Fibroblast of skin of left biceps (primary cell): ENCODE data around the gene GRIN2A.

Experiments
- DNase-seq, 2 experiments: peaks; one replicate each; pipeline ENCODE4 v3.0.0-alpha.2; 2013; ENCODE audit warnings: low read depth in 2 of 2

GRIN2A gene

DNA sequence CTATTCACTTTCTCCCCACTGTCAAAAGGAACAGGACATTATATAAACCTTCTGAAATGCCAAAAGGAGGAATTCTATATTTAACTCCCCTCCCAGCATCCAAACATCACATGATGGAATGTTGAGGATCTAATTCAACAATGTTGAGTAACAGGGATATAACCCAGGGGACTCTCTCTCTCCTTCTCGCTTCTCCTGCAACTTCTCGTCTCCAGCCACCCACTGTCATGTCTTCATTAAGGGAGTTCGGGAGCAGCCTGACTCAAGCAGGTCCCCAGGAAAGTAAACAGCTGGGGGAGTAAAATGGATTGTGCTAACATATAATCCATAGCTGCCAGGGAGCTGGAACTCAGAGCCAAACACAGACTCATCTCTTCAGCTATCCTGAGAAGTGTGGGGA lies 51.7 kb downstream of the GRIN2A start:
- DNase-seq = no peak

DNA sequence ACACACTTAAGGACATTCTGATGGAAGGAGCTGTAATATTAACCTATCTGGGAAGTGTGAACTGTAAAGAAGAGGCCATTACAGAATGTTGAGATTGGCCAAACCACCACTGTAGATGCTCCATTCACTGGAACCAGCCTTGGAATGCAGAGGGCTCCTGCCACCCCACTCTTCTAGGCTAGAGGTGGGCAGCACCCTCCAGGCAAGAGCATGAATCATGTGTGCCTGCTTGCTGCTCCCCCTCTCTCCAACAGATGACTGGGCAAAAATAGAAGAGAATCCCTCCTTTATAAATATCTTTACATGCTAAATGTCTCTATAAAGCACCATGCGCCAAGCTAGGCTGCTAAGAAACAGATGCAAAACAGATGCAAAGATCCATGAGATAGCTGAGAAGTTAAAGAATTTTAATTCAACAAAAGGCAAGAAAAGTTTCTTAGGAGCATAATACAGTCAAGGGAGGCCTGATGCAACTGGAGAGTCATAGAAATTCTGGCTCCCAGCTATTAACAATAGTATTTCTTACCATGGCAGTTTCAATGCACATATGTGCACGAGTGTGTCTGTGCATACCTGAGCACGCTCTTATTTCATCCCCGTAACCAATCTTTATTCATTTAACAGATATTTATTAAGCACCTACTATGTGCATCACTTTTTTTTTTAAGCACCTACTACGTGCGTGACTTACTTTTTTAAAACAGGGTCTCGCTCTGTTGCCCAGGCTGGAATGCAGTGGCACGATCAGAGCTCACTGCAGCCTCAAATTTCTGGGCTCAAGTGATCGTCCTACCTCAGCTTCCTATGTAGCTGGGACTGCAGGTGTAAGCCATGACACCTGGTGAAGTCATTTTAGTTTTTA lies 53.6 kb downstream of the GRIN2A start:
- peak; percentile 40 to 54 for DNase-seq

DNA sequence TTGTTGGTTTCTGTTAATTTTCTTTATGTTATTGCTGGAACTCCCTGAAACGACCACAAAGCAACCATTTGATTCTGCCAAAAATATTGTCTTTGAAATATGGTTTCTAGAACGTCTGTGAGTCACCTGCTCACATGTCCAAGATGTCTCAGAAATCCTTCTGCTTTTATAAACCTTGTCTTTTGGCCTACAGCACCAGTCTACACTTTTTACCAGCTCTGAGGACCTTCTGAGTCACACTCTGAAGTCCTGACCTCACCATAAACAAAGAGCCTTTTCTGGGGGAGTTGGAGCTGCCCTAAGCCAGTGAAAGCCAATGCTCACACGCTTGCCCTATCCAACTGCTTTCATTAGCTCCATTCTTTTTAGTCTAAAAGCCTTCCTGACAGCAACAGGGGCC lies 55.5 kb downstream of the GRIN2A start:
- peak in 1 of 2 experiments; percentile 47 for DNase-seq

DNA sequence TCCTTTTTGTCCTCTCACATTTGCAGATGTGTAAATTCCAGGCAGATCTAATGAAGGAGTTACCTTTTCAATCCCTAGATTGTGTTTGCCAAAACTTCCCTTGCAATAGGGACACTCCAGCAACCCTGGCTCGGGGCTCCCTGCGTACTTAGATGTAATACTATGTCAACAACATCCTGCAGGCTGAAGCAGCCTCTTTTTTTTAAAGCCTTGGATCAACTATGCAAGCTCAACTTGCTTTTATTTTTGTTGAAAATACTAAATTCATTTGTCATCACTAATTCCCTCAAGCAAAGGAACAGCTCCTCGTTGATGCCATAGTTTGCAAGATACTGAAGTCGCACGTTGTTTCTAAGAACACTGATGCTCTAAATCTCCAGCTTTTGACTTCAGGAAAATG lies 59.1 kb downstream of the GRIN2A start:
- DNase-seq = no peak

DNA sequence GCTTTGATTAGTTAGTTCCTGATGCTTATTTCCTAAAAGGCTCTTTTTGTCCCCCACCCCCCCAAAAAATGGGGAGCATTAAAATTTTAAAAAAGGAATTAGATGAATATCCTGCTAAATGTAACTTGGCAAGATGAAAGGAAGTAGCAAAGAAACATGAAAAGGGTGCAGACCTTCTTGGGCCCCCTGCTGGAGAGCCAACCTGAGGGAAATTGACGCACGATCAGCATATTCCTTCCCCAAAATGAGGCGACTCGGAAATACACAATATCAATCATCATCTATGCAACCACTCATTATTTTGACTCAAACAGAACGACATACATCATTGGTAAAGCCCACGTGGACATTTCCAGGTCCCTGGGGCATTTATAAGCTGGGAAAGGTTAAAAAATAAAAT lies 59.7 kb downstream of the GRIN2A start:
- DNase-seq = no peak

DNA sequence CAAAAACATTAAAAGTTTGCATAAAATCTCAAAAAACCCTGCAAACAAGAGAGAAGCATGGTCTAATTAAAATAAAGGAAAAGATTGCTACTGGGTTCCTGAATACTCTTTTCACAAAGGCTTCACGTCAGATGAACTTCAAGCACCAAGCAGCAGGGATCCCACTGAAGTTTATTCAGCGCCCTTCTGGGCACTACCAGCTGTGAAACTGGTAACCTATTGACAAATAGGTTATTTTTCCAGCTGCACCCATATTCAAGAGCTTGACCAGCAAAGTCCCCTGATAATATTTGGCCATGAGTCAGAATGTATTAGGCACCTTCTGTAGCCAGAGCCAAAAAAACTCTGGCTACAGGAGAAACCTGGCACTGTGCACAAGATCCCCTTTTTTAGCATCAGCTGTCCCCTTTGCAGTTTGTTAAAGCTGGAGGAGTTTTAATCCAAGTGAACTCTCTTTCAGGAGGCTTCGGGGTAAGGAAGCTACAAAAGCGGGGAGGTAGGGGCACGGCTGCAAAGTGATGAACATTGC lies 60.3 kb downstream of the GRIN2A start:
- no peak for DNase-seq

DNA sequence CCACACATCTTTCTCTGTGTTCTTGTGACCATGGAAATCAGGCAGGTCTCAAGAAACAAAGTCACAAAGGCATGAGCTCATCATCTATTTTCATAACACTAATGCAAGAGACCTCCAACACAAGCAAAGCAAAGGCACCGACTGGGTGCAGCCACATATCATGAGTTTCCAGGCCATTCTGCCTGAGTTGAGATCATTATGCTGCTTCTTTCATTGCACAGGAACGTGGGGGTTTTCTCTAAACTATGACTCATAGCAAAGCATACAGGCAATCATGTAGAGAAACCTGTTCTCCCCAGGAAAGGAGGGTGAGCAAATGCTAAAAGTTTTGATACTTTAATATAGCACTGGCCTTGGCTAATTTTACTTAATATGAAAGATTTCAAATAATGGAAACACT lies 60.7 kb downstream of the GRIN2A start:
- peak in 1 of 2 experiments; percentile 43 for DNase-seq

DNA sequence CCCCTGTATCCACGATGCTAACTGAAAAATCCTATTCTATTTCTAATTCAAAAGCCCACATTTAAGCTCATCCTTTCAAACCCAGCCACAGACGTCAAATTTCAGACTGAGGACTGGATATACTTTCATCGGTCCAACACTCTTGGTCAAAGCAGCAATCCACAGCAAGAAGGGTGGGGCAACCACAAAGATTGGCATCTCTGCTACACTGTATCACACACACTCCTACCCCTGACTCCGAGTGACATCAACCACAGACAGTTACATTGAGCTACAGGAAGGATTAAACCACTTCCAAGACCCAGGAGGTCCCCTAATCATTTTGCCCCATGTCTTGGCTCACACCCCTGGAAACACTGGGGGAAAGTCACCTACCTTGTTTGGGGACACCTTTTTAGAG lies 61.3 kb downstream of the GRIN2A start:
- DNase-seq = no peak

DNA sequence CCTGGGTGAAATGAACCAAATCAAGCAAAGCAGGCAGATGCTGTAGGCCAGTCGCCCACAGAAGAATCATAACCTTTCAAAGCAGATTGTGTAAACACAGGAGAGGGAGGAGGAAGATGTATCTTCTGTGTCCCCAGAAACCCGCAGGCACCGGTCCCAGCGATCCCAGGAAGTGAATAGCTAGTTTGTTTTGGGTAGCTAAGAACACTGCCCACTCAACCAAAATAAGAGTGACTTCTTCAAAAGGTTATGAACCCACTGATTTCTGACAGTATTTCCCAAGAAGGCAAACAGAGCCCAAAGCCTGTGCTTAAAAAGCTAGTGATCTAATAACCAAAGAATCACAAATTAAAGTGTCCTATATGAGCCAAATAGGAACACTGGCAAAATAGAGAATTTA lies 67.8 kb downstream of the GRIN2A start:
- no peak for DNase-seq

DNA sequence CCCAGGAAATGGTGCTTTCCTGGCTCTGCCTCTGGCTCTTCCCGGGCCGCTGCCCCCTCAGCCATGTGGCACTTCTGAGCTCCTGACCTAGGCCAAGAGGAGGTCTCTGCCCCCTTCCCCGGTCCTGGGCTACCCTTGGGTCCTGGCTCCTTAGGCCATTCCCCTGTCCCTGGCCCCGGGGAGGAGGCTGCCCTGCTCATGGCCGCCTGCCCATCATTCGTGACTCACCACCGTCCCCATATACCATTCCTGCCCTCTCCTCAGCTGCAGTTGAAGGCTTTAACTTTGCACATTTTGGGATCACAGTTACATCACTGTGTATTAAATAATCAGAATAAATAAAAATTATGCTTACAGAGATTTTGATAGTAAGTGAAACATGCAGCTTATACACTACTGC lies 69.0 kb downstream of the GRIN2A start:
- DNase-seq = no peak

DNA sequence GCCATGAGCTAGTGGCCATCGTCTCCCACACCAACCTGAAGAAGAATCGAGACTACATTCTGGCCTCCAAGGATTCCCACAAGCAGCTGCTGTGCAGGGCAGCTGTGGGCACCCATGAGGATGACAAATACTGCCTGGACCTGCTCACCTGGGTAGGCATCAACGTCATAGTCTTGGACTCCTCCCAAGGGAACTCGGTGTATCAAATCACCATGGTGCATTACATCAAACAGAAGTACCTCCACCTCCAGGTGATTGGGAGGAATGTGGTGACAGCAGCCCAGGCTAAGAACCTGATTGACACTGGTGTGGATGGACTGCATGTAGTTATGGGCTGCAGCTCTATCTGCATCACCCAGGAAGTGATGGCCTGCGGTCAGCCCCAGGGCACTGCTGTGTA lies 70.2 kb downstream of the GRIN2A start:
- DNase-seq = no peak

DNA sequence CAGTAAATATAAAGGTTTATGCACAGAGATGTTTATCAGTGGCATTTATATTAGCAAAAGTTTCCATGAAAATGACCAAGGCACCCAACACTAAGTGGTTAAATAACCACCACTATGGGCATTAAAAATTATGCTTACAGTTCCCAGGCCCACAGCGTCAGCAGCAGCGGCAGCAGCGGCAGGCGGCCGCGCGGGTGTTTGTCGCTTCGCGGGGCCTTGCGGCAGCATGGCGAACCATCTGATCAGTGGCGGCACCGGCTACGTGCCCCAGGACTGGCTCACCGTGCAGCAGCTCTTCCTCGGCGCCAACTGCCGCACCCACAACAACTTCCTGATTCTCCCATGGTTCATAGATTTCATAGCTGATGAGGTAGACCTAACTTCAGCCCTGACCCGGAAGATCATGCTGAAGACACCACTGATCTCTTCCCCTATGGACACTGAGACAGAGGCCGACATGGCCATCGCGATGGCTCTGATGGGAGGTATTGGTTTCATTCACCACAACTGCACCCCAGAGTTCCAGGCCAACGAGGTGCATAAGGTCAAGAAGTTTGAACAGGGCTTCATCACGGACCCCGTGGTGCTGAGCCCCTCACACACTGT lies 71.0 kb downstream of the GRIN2A start:
- no peak for DNase-seq

DNA sequence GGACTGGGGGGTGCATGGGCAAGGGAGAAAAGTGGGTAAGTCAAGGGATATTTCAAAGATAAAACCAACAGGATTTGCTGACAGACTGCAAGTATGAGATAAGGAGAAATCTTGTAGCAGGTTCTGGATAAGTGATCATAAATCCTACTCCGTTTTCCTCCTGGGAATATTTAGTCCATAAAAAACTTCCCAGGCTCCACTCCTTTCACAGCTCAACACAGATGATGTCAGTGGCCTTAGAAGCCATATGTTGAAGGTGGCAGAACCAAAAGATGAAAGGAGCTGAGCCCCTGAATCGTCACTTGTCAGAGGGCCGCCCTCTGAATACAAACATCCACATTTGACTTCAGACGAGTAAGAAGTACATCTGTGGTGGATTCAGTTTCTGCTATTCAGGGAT lies 71.7 kb downstream of the GRIN2A start:
- DNase-seq = no peak

DNA sequence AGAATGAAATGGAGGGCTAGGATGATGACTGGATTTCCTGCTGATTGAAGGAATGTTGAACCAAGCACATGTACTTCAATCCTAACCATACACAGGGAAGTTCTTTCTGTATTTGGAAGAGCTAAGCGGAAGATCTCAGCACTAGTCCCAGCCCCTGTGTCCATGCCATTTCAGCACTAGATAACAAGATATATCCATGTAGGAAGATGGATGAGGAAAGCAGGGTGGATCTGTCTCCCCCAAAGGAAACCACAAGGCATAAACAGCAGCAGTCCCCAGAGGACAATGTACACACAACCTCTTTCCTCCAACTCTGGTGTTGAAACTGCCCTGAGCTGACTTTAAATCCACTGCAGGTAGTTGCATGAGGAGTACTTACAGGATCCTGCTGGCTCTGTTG lies 75.1 kb downstream of the GRIN2A start:
- peak in 1 of 2 experiments; percentile 41 for DNase-seq

DNA sequence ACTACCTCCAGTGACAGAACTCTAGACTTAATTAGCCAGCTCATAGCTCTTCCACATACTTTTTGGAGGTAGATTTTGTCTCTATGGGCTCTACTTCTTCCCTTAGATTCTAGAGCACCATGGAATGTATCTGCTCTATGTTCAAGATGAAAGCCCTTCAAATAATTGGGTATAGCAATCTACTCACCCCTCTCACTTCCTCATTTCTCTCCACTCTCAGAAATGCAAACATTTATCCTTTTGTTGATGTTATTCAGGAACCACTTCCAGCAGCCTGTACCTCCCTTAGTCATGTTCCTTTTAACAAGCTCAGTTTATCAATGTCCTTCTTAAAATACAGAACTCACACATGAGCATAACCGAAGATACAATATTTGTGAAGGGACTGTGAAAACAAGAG lies 78.5 kb downstream of the GRIN2A start:
- no peak for DNase-seq

DNA sequence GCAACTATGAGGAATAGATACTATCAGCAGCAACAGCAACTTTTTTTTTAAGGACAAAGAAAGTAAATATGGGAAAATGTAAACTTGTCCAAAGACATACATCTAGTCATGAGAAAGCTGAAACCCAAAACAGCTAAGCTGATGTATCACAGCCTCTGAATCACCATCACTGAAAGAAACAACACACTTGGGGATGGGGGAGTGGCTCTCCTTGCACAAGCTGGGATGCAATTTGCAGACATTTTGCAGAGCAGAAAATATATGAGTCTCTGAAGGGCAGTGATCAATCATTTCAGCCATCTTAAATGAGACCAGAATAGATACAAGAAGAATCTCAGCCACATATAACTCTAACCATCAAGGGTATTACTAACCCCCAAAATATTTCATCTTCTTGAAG lies 79.1 kb downstream of the GRIN2A start:
- peak; percentile 80 to 81 for DNase-seq

DNA sequence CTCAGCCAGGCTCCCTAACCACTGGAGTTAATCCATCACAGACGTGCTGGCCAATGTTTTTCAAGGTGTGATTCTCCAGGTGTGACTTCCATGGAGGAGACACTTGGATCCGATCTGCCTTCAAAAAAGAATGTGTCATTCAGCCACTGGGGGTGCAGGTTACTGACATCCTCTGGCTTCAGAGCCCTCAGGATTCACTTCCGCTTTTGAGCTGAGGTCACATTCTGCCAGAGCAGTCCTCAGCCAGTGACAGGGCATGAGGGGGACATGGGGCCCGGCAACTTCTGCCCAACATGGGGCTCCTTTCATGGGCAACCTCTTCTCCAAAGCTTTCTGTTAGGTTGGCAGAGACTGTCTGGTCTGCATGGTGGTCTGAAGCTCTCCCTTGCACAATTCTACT lies 81.4 kb downstream of the GRIN2A start:
- no peak for DNase-seq

DNA sequence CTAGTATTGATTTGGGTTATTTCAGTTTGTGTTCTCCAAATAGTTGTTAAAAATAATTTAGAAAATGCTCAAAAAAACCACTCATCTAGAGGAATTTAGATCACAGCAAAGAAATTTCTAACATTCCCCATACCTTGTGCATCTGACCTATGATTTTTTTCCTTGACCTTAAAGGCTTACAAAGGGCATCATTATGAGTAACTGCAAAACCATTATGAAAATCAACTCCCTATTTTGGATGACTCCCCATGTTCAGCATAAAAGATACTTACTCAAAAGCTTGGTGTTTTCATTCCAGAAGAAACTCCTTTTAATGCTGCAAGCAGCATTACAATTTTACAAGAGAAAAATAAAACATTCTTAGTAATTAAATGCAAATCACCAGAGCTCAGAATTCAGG lies 83.2 kb downstream of the GRIN2A start:
- DNase-seq = no peak

DNA sequence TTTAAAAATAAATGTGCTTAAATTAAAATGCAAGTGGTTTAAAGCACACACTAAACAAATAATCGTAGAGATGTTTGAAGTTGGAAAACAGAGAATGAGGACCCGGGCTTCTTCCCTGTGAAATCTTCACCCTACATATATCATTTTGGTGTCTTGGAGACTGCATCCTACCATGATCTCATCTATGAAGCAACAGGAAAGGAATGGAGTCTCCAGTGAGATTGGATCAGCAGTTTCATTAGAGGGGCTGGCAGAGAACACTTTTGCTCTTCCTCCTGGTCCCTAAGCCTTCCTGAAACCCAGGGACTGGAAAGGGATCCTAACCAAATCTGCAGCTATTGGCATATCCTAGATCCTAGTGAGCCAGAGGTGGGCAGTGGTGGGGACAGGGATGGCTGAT lies 85.0 kb downstream of the GRIN2A start:
- DNase-seq = no peak

DNA sequence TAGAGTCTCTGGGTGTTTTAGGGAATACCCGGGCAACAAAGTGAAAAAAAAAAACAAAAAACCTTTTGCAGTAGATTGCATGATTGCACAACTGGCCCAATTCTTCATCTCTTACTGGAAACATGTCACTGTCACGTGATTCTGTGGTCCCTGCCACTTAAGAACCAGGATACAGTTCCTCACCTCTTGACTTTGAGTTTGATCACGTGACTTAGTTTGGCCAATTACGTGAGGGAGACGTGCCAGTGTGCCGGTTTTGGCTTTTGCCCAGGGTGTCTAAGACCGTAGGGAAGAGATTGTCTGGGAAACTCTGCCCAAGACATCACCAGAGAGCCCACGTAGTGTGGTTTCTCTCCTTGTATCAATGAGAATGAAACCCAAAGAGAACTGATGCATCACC lies 88.7 kb downstream of the GRIN2A start:
- no peak for DNase-seq

DNA sequence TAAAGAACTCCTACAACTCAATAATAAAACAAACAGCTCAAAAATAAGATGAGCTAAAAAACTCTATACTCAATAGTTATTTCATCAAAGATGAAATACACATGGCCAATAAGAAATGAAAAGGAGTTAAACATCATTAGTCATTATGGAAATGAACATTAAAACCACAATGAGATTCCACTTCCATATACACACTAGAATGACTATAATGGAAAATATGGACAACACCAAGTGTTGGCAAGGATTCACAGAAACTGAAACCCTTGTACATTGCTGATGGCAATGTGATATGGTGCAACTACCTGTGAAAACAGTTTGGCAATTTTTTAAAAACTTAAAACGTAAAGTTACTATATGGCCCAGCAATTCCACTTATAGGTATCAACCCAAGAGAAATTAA lies 91.4 kb downstream of the GRIN2A start:
- DNase-seq = peak in 1 of 2 experiments; percentile 54

DNA sequence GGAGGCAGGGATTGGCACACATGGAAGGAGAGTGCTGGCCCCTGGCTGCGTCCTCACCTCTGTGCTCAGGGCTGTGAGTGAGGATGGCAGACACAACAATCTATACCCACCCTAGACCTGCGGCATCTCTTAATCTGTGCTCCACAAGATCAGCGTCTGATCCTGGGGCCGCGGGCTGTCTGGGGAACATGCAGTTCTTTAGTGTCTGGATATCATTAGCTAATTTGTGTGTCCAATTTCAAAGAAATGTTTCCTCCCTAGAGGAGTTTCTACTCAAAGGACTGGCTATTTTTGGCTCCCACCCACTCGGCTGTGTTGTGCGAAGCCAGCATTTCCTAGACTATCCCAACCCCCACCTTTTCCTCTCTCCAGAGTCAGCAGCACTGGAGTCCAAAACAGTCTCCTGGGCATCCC lies 93.8 kb downstream of the GRIN2A start:
- DNase-seq = peak in 1 of 2 experiments; percentile 35

DNA sequence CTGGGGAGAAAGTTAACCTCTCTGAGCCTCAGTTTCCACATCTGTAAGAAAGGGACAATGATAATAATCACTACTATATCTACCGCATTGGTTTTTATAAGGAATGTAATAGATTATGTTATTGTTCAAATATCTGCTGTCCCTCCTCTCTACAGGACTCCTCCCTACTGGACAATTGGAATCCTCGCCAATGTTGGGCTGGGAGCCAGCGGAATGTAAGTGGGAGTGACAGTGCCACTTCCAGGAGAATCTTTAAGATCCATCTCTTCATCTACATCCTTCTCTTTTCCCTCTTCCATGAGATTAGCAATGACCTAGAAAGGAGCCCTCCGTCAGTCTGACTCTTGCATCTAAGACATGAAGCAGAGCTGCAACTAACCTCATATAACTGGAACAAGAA lies 95.1 kb downstream of the GRIN2A start:
- no peak for DNase-seq
